Measurements from ENCODE around the gene ISG20.

ISG20 gene

DNA sequence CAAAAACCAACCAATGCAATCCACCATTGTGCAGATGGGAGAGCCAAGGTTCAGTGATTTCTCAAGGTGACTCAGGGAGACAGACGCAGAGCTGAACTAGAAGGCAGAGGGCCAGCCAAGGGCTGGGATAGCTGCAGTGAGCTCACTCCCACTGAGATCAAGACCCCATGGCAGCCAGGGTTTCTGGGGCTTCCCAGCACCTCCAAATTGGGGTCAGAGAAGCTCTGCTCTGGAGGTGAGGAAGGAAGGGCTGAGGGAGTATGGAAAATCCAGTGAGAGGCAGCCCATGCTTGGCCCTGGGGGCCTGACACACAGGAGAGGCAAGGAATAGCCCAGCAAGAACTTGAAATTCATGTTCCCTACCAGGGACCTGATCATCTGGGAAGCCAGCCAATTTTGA is 61.0 kb downstream of the ISG20 start:
- TF ChIP-seq EGR1 (IDR thresholded peaks at IDR 0.05): no peak
- no peak for TF ChIP-seq NFIC (IDR thresholded peaks at IDR 0.05)
- no peak for TF ChIP-seq RAD21 (IDR thresholded peaks at IDR 0.05; ENCODE audit: low read depth)
- TF ChIP-seq, protein P1, sequence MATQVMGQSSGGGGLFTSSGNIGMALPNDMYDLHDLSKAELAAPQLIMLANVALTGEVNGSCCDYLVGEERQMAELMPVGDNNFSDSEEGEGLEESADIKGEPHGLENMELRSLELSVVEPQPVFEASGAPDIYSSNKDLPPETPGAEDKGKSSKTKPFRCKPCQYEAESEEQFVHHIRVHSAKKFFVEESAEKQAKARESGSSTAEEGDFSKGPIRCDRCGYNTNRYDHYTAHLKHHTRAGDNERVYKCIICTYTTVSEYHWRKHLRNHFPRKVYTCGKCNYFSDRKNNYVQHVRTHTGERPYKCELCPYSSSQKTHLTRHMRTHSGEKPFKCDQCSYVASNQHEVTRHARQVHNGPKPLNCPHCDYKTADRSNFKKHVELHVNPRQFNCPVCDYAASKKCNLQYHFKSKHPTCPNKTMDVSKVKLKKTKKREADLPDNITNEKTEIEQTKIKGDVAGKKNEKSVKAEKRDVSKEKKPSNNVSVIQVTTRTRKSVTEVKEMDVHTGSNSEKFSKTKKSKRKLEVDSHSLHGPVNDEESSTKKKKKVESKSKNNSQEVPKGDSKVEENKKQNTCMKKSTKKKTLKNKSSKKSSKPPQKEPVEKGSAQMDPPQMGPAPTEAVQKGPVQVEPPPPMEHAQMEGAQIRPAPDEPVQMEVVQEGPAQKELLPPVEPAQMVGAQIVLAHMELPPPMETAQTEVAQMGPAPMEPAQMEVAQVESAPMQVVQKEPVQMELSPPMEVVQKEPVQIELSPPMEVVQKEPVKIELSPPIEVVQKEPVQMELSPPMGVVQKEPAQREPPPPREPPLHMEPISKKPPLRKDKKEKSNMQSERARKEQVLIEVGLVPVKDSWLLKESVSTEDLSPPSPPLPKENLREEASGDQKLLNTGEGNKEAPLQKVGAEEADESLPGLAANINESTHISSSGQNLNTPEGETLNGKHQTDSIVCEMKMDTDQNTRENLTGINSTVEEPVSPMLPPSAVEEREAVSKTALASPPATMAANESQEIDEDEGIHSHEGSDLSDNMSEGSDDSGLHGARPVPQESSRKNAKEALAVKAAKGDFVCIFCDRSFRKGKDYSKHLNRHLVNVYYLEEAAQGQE (IDR thresholded peaks at IDR 0.05; ENCODE audit: low read depth): no peak
- TF ChIP-seq TCF12 (IDR thresholded peaks at IDR 0.05; ENCODE audit: low read depth): no peak
- TF ChIP-seq TEAD4 (IDR thresholded peaks at IDR 0.05): no peak
- TF ChIP-seq ZBTB7A (IDR thresholded peaks at IDR 0.05; ENCODE audit: low read depth): no peak

DNA sequence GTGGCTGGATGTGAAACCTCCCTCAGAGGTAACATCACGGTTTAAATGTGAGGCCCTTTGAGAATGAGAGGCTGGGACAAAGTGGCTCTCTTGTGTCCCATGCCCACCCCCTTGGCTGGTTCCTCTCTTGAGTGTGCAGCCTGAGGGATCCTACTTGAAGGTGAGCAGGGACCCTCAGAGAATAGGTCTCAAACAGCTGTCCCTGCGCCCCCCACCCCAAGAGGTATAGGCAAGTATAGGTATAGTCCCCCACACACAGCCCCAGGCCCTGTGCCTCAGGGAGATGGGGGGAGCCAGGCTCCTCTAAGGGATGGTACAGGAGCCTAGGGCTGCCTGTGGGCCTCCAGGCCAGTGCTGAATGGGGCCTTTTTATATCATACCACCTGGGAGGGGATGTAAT is 61.9 kb downstream of the ISG20 start:
- no peak for TF ChIP-seq EGR1 (IDR thresholded peaks at IDR 0.05)
- TF ChIP-seq TCF12 (IDR thresholded peaks at IDR 0.05; ENCODE audit: low read depth): no peak
- no peak for TF ChIP-seq TAF1 (IDR thresholded peaks at IDR 0.05; ENCODE audit: low read depth)
- TF ChIP-seq CEBPB (IDR thresholded peaks at IDR 0.05): no peak
- TF ChIP-seq, protein P2, sequence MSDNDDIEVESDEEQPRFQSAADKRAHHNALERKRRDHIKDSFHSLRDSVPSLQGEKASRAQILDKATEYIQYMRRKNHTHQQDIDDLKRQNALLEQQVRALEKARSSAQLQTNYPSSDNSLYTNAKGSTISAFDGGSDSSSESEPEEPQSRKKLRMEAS (IDR thresholded peaks at IDR 0.05): no peak
- no peak for TF ChIP-seq NFIC (IDR thresholded peaks at IDR 0.05)
- TF ChIP-seq, protein P1 (IDR thresholded peaks at IDR 0.05; ENCODE audit: low read depth): no peak
- no peak for TF ChIP-seq EP300 (IDR thresholded peaks at IDR 0.05; ENCODE audit: borderline replicate concordance)
- TF ChIP-seq ZBTB7A (IDR thresholded peaks at IDR 0.05; ENCODE audit: low read depth): no peak
- TF ChIP-seq RAD21 (IDR thresholded peaks at IDR 0.05; ENCODE audit: low read depth): no peak
- TF ChIP-seq, protein P3, sequence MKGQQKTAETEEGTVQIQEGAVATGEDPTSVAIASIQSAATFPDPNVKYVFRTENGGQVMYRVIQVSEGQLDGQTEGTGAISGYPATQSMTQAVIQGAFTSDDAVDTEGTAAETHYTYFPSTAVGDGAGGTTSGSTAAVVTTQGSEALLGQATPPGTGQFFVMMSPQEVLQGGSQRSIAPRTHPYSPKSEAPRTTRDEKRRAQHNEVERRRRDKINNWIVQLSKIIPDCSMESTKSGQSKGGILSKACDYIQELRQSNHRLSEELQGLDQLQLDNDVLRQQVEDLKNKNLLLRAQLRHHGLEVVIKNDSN (IDR thresholded peaks at IDR 0.05): no peak
- TF ChIP-seq TEAD4 (IDR thresholded peaks at IDR 0.05): no peak
- TF ChIP-seq YY1 (IDR thresholded peaks at IDR 0.05; ENCODE audit: low read depth): no peak
- TF ChIP-seq CREB1 (IDR thresholded peaks at IDR 0.05; ENCODE audit: low read depth): no peak

DNA sequence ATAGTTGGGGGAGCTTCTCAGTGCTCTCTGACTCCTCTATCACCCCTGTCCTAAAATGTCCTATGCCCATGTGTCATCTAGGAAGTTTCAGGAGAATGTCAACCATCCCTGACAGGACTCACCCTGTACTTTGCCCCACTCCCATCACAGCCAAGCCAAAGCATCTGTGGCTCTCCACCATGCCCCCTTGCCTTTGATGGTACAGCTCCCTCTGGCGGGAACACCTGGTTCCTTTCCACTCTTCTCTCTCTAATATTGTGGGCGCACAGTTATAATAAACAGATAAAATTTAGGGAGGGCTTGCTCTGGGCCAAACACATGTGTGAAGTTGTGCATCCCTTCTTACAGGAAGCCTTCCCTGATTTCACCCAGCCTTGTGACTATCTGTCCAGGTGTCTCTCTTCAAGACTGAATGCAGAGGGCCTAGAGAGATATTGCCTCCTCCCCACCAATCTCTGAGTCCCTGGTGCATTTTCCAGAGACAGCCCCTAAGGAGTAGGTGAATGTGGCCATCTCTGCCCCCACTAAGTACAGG is 62.8 kb downstream of the ISG20 start:
- TF ChIP-seq, protein P1 (IDR thresholded peaks at IDR 0.05; ENCODE audit: low read depth): no peak
- TF ChIP-seq RAD21 (IDR thresholded peaks at IDR 0.05; ENCODE audit: low read depth) (peak; percentile 52), TCF12 (IDR thresholded peaks at IDR 0.05; ENCODE audit: low read depth) (no peak)
- TF ChIP-seq, protein P2 (IDR thresholded peaks at IDR 0.05): no peak

DNA sequence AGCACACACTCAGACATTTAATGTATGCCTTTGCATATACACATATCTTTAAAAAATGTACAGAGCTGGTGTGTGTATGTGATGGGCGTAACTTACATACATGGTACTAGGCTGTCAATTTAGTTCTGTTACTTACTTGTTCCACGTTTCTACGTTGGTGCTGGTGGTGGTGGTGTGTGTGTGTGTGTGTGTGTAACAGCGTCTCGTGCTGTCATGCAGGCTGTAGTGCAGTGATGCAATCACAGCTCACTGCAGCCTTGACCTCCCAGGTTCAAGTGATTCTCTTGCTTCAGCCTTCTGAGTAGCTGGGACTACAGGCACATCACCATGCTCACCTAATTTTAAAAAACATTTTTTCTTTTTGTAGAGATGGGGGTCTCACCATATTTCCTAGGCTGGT is 64.2 kb downstream of the ISG20 start:
- TF ChIP-seq, protein P1 (IDR thresholded peaks at IDR 0.05; ENCODE audit: low read depth): no peak
- no peak for TF ChIP-seq TCF12 (IDR thresholded peaks at IDR 0.05; ENCODE audit: low read depth)
- no peak for TF ChIP-seq EP300 (IDR thresholded peaks at IDR 0.05; ENCODE audit: borderline replicate concordance)
- TF ChIP-seq, protein P2 (IDR thresholded peaks at IDR 0.05): no peak
- no peak for TF ChIP-seq RAD21 (IDR thresholded peaks at IDR 0.05; ENCODE audit: low read depth)
- no peak for TF ChIP-seq TEAD4 (IDR thresholded peaks at IDR 0.05)

Data from Ishikawa (cell line).